Testis (tissue), 3 donors: ENCODE measurements around the gene PI4KB. TPM values are rescaled to one million over a fixed set of nuclear protein-coding genes. Genes with fewer than 3 reads are reported as not detected.

Experiments
- DNase-seq: peaks from one replicate; pipeline ENCODE4 v3.0.0-alpha.2; 2019
- H3K27ac ChIP-seq, 2 donors: fragments of 200-600 bp; sonication (generic); one replicate each; pipeline ENCODE4 v1.5.1; 2019
- H3K27me3 ChIP-seq: fragments of 200-600 bp; sonication (generic); one replicate; pipeline ENCODE4 v1.5.1; 2019
- H3K36me3 ChIP-seq: fragments of 200-600 bp; sonication (generic); one replicate; pipeline ENCODE4 v1.5.1; 2017; ENCODE audit warnings: low read depth; ENCODE audit errors: missing control alignments
- H3K4me1 ChIP-seq: fragments of 200-600 bp; sonication (generic); one replicate; pipeline ENCODE4 v1.5.1; 2019
- H3K4me3 ChIP-seq, 2 donors: fragments of 200-600 bp; sonication (generic); one replicate each; pipeline ENCODE4 v1.5.1; 2017 to 2019
- H3K9me3 ChIP-seq: fragments of 200-600 bp; sonication (generic); one replicate; pipeline ENCODE4 v1.5.1; 2017
- CTCF ChIP-seq, 3 experiments: fragments of 450-650 bp in 2 of 3; fragments of 200-600 bp in 1 of 3; sonication (generic) in 1 of 3; IDR thresholded peaks; one replicate each; pipeline ENCODE4 v1.5.1; 2016 to 2019; ENCODE audit warnings: antibody characterized with exemption in 3 of 3, mild to moderate bottlenecking in 2 of 3, moderate library complexity in 1 of 3
- POLR2A ChIP-seq: fragments of 450-650 bp; IDR thresholded peaks from one replicate; pipeline ENCODE4 v1.6.1; 2017; ENCODE audit warnings: antibody characterized with exemption, mild to moderate bottlenecking, moderate library complexity
- WGBS, 2 donors: methylation state at CpG; one replicate each; pipeline ENCODE4 v1.1.5; 2018; 5-methylcytosine and 5-hydroxymethylcytosine counted together
- intact Hi-C: fragments of 100-400 bp; cut with DNase I; formaldehyde crosslinking; loops from one replicate; pipeline ENCODE4 v1.15.1; 2023; ENCODE audit warnings: low total_unique reads
- polyA plus RNA-seq: library from polyadenylated mRNA; stranded (reverse); fragments of 350-450 nt; fragmentation: Illumina TruSeq; extraction: RNeasy Lipid Tissue Mini Kit (QIAGEN cat#74804); gene quantifications from one replicate; pipeline ENCODE4 v1.2.3, GENCODE V29; 2014; ENCODE audit warnings: low read depth, low replicate concordance; ENCODE audit not compliant: insufficient read depth
- total RNA-seq, 2 donors: library from RNA; depleted of rRNA; stranded (reverse); fragments of >200 nt; gene quantifications; one replicate each; pipeline ENCODE4 v1.2.3, GENCODE V29; 2016

PI4KB gene
- total and polyA plus RNA-seq, 3 donors from 2014 or later, result 86.8 to 103 (median 87.9) TPM

GRCh38 chr1:151367658-151368392 lies 40.6 kb upstream of the PI4KB start:
- H3K4me1 ChIP-seq, result peaks cover 16% of the 10 kb centered on the region
- 45 to 67% methylated on average over 7 to 8 of the region's 8 CpGs for WGBS, 2 donors
- H3K9me3 ChIP-seq, result no peaks in the 10 kb centered on the region
- H3K27ac ChIP-seq, result peak overlapping the region in 1 of 2 donors; percentile 10
- no peak for TF ChIP-seq POLR2A
- TF ChIP-seq CTCF (IDR thresholded peaks at IDR 0.05), result no peak
- peak; percentile 30 for DNase-seq
- H3K27me3 ChIP-seq, result no peaks in the 10 kb centered on the region
- intact Hi-C loops, result no loop called here
- no peak overlapping the region for H3K4me3 ChIP-seq
- no peaks in the 10 kb centered on the region for H3K36me3 ChIP-seq

- Histone ChIP-seq H3K36me3 (no peaks in the 10 kb centered on the region), H3K4me3 (no peak overlapping the region), H3K9me3 (no peaks in the 10 kb centered on the region), H3K27me3 (no peaks in the 10 kb centered on the region), H3K27ac (no peak overlapping the region), H3K4me1 (peaks cover 10% of the 10 kb centered on the region)
- intact Hi-C loops, result no loop called here
- DNase-seq, result no peak
- 85 to 91% methylated on average over 3 to 4 of the region's 4 CpGs for WGBS, 2 donors
- no peak for TF ChIP-seq CTCF (IDR thresholded peaks at IDR 0.05)
Measured at GRCh38 chr1:151364996-151365395, 37.8 kb upstream of the PI4KB start.

- TF ChIP-seq POLR2A (no peak), CTCF (IDR thresholded peaks at IDR 0.05) (no peak)
- peaks cover 1% of the 10 kb centered on the region for H3K4me1 ChIP-seq
Measured at GRCh38 chr1:151362308-151363155, 35.3 kb upstream of the PI4KB start.

GRCh38 chr1:151361883-151362282 lies 34.7 kb upstream of the PI4KB start:
- intact Hi-C loops, result no loop called here
- no peaks in the 10 kb centered on the region for H3K9me3 ChIP-seq
- H3K4me3 ChIP-seq, result no peak overlapping the region
- H3K4me1 ChIP-seq, result no peaks in the 10 kb centered on the region
- no peak overlapping the region for H3K27ac ChIP-seq
- TF ChIP-seq POLR2A, result no peak
- no peak for TF ChIP-seq CTCF (IDR thresholded peaks at IDR 0.05)
- H3K36me3 ChIP-seq, result no peaks in the 10 kb centered on the region
- DNase-seq, result no peak
- no peaks in the 10 kb centered on the region for H3K27me3 ChIP-seq

More at GRCh38 chr1:151362308-151363155, 35.3 kb upstream of the PI4KB start:
- H3K27me3 ChIP-seq, result no peaks in the 10 kb centered on the region
- H3K9me3 ChIP-seq, result no peaks in the 10 kb centered on the region
- H3K4me3 ChIP-seq, result no peak overlapping the region
- no peak overlapping the region for H3K27ac ChIP-seq
- WGBS, 2 donors, result 90 to 100% methylated on average over 2 to 3 of the region's 3 CpGs
- no peak for DNase-seq
- intact Hi-C loops, result no loop called here
- H3K36me3 ChIP-seq, result no peaks in the 10 kb centered on the region
